SU-DHL-6 (cell line): ENCODE measurements around the gene SLC9A1.

Experiments used
- CTCF ChIP-seq: fragments of 200-600 bp; sonication (generic); IDR thresholded peaks from one replicate; pipeline ENCODE4 v1.5.1; 2017; ENCODE audit warnings: antibody characterized with exemption, mild to moderate bottlenecking, low read length, moderate library complexity; ENCODE audit not compliant: insufficient read depth, poor library complexity, severe bottlenecking
- EZH2phosphoT487 ChIP-seq: fragments of 200-600 bp; sonication (generic), shearing (Covaris generic); conservative IDR thresholded peaks from 2 replicates; pipeline ENCODE4 v1.6.1; 2018; ENCODE audit warnings: mild to moderate bottlenecking, antibody characterized with exemption, low read length, moderate library complexity, mixed read lengths

DNA sequence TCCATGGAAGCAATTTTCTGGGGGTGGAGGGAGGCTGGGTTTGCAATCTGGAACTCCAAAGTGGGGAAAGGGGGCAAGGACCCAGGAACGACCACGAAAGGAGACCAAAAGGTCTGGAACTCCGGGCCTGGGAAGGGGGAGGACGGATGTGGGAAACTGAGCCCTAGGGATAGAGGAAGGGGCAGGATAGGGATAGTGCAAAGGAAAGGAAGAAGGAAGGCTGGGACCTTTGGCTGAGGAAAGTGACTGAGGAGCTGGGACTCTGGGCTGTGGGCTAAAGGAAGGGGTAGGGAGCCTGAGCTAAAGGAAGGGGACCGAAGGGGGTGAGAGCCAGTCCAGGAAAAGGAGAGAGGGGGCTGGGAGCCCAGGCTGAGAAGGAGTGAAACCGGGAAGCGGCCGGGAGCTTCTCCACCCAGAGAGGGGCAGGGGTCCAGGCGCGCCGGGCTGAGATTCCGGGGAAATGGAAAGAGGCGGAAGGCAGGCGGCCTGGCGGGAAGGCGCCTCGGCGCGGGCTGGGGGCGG lies 395 bp downstream of the SLC9A1 start:
- no peak for TF ChIP-seq CTCF
- TF ChIP-seq EZH2phosphoT487, result no peak
